ENCODE results near the gene BPI.
"Not testable (repeated sequence)": the region's sequence is repeated elsewhere in the genome, so short reads cannot be mapped to it uniquely, and the experiment has no call there.

Gene BPI

GRCh38 chr20:38346741-38347140 lies 42.8 kb downstream of the BPI start:
- no peak for DNase-seq
- in situ Hi-C loops (cut with MboI; ENCODE audit: low pct_unique_long_range_greater_than_20kb, low sequenced_read_pairs): no loop called here

DNA sequence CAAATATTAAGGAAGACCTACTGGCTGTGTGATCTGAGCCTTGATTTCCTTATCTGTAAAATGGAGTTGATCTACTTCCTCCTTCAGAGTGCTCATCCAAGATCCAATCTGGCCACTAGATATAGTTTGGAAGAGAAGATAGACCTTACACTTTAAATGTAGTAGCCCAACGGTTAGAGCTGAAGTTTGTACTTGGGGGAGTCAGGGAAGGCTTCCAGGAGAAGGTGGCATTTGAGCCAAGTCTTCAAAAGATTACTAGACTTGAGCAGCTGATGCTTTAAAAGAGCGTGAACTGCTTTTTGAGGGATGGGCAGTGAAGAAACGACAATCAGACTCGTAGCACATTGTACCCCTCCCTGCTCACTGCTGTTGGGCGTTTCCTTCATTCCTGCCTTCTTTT lies 45.9 kb downstream of the BPI start:
- in situ Hi-C loops (cut with MboI; ENCODE audit: low pct_unique_long_range_greater_than_20kb, low sequenced_read_pairs): no loop called here
- no peak for DNase-seq

- no peak for DNase-seq
- in situ Hi-C loops (cut with MboI; ENCODE audit: low pct_unique_long_range_greater_than_20kb, low sequenced_read_pairs): no loop called here
Observed at GRCh38 chr20:38350879-38351775, 47.2 kb downstream of the BPI start.

DNA sequence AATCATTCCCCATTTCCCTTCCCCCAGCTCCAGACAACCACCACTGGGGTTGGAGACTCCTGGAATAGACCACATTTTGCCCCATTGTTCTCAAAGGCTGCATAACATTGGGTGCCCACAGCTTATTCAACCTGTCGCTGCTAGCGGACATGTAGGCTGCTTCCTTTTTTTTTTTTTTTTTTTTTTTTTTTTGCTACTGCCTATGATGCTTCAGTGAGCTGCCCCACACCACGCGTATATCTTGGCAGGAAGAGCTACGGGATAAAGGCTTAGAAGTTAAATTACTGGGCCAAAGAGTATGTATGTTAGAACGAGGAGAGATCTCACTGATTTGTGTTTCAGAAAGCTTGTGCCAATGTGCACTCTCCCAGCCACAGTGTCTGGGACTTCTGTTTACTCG lies 49.4 kb downstream of the BPI start:
- peak; percentile 63 for DNase-seq
- in situ Hi-C loops (cut with MboI; ENCODE audit: low pct_unique_long_range_greater_than_20kb, low sequenced_read_pairs): no loop called here

DNA sequence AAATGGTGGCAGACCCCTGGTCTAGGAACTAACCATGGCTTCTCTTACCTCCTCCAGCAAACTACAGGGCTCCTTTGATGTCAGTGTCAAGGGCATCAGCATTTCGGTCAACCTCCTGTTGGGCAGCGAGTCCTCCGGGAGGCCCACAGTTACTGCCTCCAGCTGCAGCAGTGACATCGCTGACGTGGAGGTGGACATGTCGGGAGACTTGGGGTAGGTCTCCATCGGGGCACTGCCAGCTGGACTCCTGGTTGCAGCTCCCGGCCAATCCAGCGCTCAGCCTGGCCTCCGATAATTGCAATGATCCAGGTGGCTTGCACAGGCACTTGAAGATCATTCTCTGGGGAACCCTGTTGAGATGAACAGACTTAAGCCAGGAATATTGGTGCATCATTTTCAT lies 50.3 kb downstream of the BPI start:
- in situ Hi-C loops (cut with MboI; ENCODE audit: low pct_unique_long_range_greater_than_20kb, low sequenced_read_pairs): no loop called here
- no peak for DNase-seq

- no peak for DNase-seq
- in situ Hi-C loops (cut with MboI; ENCODE audit: low pct_unique_long_range_greater_than_20kb, low sequenced_read_pairs): no loop called here
Observed at GRCh38 chr20:38355161-38356012, 51.4 kb downstream of the BPI start.

GRCh38 chr20:38357653-38358207 lies 53.8 kb downstream of the BPI start:
- in situ Hi-C loops (cut with MboI; ENCODE audit: low pct_unique_long_range_greater_than_20kb, low sequenced_read_pairs): no loop called here
- peak; percentile 91 for DNase-seq

- no peak for DNase-seq
- in situ Hi-C loops (cut with MboI; ENCODE audit: low pct_unique_long_range_greater_than_20kb, low sequenced_read_pairs): no loop called here
Observed at GRCh38 chr20:38358556-38358955, 54.6 kb downstream of the BPI start.

DNA sequence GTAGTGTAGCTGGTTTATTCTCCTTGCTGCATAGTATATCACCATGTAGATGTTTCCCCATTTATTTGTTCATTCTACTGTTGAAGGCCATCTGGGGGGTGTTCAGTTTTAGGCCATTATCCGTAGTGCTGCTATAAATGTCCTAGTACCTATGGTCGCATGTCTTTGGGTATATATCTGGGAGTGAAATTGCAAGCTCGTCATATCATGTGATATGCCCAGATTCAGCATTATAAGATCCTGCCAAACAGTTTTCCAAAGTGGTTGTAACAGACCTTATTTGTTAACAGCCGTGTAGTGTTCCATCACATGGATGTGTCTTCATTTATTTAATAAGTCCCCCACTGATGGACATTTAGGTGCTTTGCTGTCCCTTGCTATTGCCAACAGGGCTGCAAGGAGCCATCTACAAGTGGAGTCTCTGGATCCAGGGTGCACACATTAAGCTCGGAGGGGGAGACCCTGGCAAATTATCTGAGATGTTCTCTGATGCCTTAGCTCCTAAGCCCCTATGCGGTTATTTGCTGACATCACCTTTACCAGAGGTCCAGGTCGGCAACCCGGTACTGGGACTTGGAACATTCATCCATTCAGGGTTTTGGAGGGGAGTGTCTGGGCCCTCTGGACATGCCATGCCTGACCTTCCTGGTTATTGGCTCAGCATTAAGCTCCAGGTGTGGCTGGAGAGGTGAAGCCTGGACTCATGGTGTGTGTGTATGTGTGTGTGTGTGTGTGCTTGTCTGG lies 59.2 kb downstream of the BPI start:
- in situ Hi-C loops (cut with MboI; ENCODE audit: low pct_unique_long_range_greater_than_20kb, low sequenced_read_pairs): no loop called here
- DNase-seq: no peak

DNA sequence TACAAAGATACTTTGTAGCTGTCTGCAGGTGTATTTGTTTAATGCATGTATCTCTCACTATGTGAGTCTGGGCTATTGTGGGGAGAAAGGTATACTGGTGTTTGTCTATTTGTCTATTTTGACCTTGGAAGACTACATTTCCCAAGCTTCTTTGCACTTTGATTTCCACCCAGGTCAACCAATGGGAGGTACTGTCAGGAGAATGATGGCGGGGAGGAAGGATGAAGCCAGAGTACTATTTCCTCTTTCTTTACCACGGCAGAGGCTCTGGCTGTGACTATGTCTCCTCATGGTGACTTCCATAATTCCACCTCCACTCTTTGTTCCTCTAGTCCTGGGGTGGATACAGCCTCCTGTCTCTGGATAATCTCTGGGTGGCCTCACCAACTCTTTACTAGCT lies 65.4 kb downstream of the BPI start:
- in situ Hi-C loops (cut with MboI; ENCODE audit: low pct_unique_long_range_greater_than_20kb, low sequenced_read_pairs): no loop called here

DNA sequence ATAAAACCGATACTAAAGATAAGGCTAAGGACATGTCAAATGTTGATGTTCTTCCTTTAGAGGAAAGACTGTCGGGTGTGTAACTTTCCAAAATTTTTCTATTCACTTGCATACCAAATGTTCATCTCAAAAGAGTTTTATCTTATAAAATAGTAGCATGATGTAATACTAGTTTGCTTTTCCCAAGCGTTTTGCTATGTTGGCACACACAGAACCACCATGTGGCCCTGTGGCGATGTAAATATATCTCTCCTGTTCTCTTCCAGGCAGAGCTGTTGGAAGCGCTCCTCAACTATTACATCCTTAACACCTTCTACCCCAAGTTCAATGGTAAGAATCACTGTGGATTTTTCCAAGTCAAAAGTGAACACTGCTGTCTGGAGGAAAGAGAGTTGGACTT lies 68.8 kb downstream of the BPI start:
- in situ Hi-C loops (cut with MboI; ENCODE audit: low pct_unique_long_range_greater_than_20kb, low sequenced_read_pairs): no loop called here
- DNase-seq: no peak

More for the DNA sequence above, 65.4 kb downstream of the BPI start:
- peak; percentile 51 for DNase-seq

DNA sequence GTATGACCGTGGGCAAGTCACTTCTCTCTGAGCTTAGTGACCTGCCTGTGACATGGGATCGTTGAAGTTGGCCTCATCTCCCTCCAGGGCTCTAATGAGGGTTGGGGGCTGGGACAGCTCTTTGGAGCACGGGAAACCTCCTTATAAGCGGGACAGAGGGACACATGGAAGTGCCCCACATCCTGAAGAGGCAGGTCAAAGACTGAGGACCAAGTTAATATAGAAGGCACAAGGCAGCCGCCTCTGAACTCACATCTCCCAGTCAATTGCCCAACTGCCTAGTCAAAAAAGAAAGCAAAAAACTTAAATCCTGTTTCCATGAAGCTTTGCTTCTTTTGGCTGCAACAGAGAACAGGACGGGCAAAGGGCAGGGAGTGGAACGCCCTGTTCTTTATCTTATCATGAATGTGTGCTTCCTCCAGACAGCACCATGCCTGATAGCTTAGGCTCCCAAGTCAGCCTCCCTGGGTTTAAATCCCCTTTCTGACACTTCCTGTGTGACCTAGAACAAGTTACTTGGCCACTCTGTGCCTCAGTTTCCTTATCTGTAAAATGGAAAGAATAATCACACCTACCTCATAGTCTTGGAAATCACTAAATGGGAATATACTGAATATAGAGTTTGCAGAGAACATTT lies 69.4 kb downstream of the BPI start:
- no peak for DNase-seq
- in situ Hi-C loops (cut with MboI; ENCODE audit: low pct_unique_long_range_greater_than_20kb, low sequenced_read_pairs): no loop called here

- no peak for DNase-seq
- in situ Hi-C loops (cut with MboI; ENCODE audit: low pct_unique_long_range_greater_than_20kb, low sequenced_read_pairs): no loop called here
Observed at GRCh38 chr20:38373898-38374297, 69.9 kb downstream of the BPI start.

- no peak for DNase-seq
Observed at GRCh38 chr20:38377039-38377685, 73.2 kb downstream of the BPI start.

GRCh38 chr20:38377838-38378237 lies 73.9 kb downstream of the BPI start:
- in situ Hi-C loops (cut with MboI; ENCODE audit: low pct_unique_long_range_greater_than_20kb, low sequenced_read_pairs); DNase-seq: not testable (repeated sequence)

More at GRCh38 chr20:38377039-38377685, 73.2 kb downstream of the BPI start:
- in situ Hi-C loops (cut with MboI; ENCODE audit: low pct_unique_long_range_greater_than_20kb, low sequenced_read_pairs): no loop called here

DNA sequence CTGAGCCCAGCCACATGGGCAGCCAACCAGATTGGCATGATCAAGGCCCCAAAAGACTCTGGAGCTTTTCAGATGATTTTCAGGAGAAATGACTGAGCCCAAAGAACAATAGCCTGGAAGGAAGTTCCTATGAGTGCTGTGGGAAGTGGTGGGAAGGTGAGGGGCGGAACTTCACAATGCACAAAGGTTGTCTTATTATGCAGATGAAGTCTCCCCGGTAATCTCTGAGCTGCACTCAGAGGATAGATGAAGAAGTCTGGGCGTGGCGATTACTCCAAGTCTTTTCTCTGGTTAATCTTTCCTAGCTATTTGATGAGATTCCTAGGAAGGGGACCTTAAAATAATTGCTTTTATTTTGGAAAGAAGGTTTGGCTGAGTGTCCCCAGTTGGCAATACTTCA lies 79.2 kb downstream of the BPI start:
- in situ Hi-C loops (cut with MboI; ENCODE audit: low pct_unique_long_range_greater_than_20kb, low sequenced_read_pairs): no loop called here
- DNase-seq: no peak

- in situ Hi-C loops (cut with MboI; ENCODE audit: low pct_unique_long_range_greater_than_20kb, low sequenced_read_pairs): no loop called here
- DNase-seq: peak; percentile 38
Observed at GRCh38 chr20:38386004-38386403, 82.0 kb downstream of the BPI start.

DNA sequence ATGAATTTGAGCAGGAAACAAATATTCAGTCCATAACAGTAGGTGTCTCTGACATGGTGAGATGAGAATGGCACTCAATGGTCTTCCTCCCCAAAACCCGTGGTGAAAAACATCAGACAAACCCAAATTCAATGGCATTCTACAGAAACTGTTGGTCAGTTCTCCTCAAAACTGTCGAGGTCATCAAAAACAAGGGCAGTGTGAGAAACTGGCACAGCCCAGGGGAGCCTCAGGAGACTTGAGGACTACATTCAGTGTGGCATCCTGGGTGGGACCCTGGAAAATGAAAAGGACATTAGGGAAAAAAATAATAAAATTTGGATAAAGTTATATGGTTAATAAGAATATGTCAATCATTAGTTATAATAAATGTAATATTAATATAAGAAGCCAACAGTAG lies 82.9 kb downstream of the BPI start:
- in situ Hi-C loops (cut with MboI; ENCODE audit: low pct_unique_long_range_greater_than_20kb, low sequenced_read_pairs): no loop called here

More for the DNA sequence above, 82.9 kb downstream of the BPI start:
- DNase-seq: no peak

Data from KBM-7 (cell line).